Transverse colon (tissue), 3 donors: ENCODE measurements around the gene CYP4Z1.
"Not testable (repeated sequence)": the region's sequence is repeated elsewhere in the genome, so short reads cannot be mapped to it uniquely, and the experiment has no call there.

Experiments used
- CTCF ChIP-seq, 5 experiments: fragments of 200-600 bp in 3 of 5; fragments of 450-650 bp in 2 of 5; sonication (generic) in 3 of 5; IDR thresholded peaks; 1 replicate in 2 of 5; 2 replicates in 3 of 5; pipeline ENCODE4 v1.5.1; 2016 to 2017; ENCODE audit warnings: antibody characterized with exemption in 5 of 5, inconsistent platforms in 3 of 5, mild to moderate bottlenecking in 2 of 5, moderate library complexity in 1 of 5
- EP300 ChIP-seq: sonication (generic); formaldehyde crosslinking; IDR thresholded peaks from one replicate; pipeline ENCODE4 v1.6.1; 2017; ENCODE audit warnings: antibody characterized with exemption, low read depth
- POLR2A ChIP-seq: fragments of 450-650 bp; IDR thresholded peaks from one replicate; pipeline ENCODE4 v1.6.1; 2016; ENCODE audit warnings: antibody characterized with exemption, mild to moderate bottlenecking, moderate library complexity

DNA sequence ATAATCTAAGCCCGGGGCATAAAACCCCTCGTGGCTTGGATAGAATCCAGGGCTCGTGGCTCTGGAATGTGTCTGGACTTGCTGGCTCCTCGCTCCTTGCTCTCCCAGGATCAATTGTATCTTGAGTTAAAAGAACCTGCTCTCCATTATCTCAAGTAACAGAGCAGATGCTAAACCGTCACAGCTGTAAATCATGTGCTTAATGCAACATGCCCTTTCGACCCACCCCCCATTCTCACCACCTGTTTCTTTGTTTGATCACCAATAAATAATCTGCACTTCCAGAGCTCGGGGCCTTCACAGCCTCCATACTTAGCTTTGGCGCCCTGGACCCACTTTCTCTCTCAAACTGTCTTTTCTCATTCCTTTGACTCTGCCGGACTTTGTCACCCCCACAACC is 82.1 kb downstream of the CYP4Z1 start:
- not testable (repeated sequence) for TF ChIP-seq CTCF (IDR thresholded peaks at IDR 0.05); EP300; POLR2A
